PC-3 (cell line): ENCODE measurements around the gene ANK3. TPM values are rescaled to one million over a fixed set of nuclear protein-coding genes. Genes with fewer than 3 reads are reported as not detected.
A peak's percentile ranks its signal among the peaks of the same experiment; 100 is the strongest.

Experiments
- ATAC-seq: fragments of 200-7000 bp; cut with Tn5 transposase; 2 replicates; pipeline ENCODE4 v1.9.1; 2020; ENCODE audit warnings: mild to moderate bottlenecking, moderate library complexity
- BruUV-seq: library from RNA; stranded (reverse); fragments of 400-500 nt; replicated peaks from 2 replicates; lab custom pipeline; 2021; lab: Mats Ljungman, UMichigan
- CTCF ChIA-PET: fragments of 300-600 bp; sonication (Branson Sonifier 250); formaldehyde crosslinking; loops from one replicate; lab custom pipeline; 2022; ENCODE audit warnings: antibody characterized with exemption; lab: Charles Lee
- POLR2A ChIA-PET: fragments of 300-600 bp; sonication (Branson Sonifier 250); formaldehyde crosslinking; loops from one replicate; lab custom pipeline; 2022; ENCODE audit warnings: antibody characterized with exemption; ENCODE audit not compliant: unreplicated experiment; lab: Charles Lee
- DNase-seq: peaks from one replicate; pipeline ENCODE4 v3.0.0-alpha.2; 2015
- H2AFZ ChIP-seq: fragments of 300-600 bp; sonication (generic); 2 replicates; pipeline ENCODE4 v1.6.0; 2016; ENCODE audit warnings: antibody characterized with exemption, low read length
- H3F3A ChIP-seq: fragments of 300-600 bp; sonication (generic); one replicate; pipeline ENCODE4 v1.6.0; 2017; ENCODE audit warnings: antibody characterized with exemption, low read length, control low read depth, mild to moderate bottlenecking; ENCODE audit not compliant: unreplicated experiment
- H3K27ac ChIP-seq: fragments of 300-600 bp; sonication (generic); 2 replicates; pipeline ENCODE4 v1.5.1; 2016; ENCODE audit warnings: mild to moderate bottlenecking, low read length
- H3K27me3 ChIP-seq: fragments of 300-600 bp; sonication (generic); 2 replicates; pipeline ENCODE4 v1.6.1; 2016; ENCODE audit warnings: low read length, mixed read lengths
- H3K36me3 ChIP-seq: fragments of 300-600 bp; sonication (generic); 2 replicates; pipeline ENCODE4 v1.6.1; 2016; ENCODE audit warnings: low read depth, mixed run types, low read length, mixed read lengths
- H3K4me1 ChIP-seq: fragments of 300-600 bp; sonication (generic); 2 replicates; pipeline ENCODE4 v1.5.1; 2016; ENCODE audit warnings: low read length; ENCODE audit not compliant: insufficient read depth
- H3K4me2 ChIP-seq: fragments of 300-600 bp; sonication (generic); 2 replicates; pipeline ENCODE4 v1.6.0; 2016; ENCODE audit warnings: low read length
- H3K4me3 ChIP-seq: fragments of 300-600 bp; sonication (generic); 2 replicates; pipeline ENCODE4 v1.5.1; 2016; ENCODE audit warnings: mild to moderate bottlenecking, low read length, mixed read lengths
- H3K79me2 ChIP-seq: fragments of 300-600 bp; sonication (generic); 2 replicates; pipeline ENCODE4 v1.6.1; 2017; ENCODE audit warnings: low read length, mixed read lengths
- H3K9ac ChIP-seq: fragments of 300-600 bp; sonication (generic); 2 replicates; pipeline ENCODE4 v1.6.0; 2016; ENCODE audit warnings: mild to moderate bottlenecking, low read length
- H3K9me2 ChIP-seq: fragments of 300-600 bp; sonication (generic); replicated peaks from 2 replicates; pipeline ENCODE4 v1.6.1; 2016; ENCODE audit warnings: mixed run types, low read length, mixed read lengths
- H3K9me3 ChIP-seq: fragments of 300-600 bp; sonication (generic); 2 replicates; pipeline ENCODE4 v1.6.1; 2016; ENCODE audit warnings: low read length, mixed read lengths
- H4K20me1 ChIP-seq: fragments of 300-600 bp; sonication (generic); 2 replicates; pipeline ENCODE4 v1.6.1; 2016; ENCODE audit warnings: low read length, mixed read lengths
- EZH2 ChIP-seq: fragments of 300-600 bp; sonication (generic); IDR thresholded peaks from one replicate; pipeline ENCODE4 v1.6.1; 2017; ENCODE audit warnings: antibody characterized with exemption, mild to moderate bottlenecking, low read length; ENCODE audit not compliant: unreplicated experiment
- EZH2phosphoT487 ChIP-seq: fragments of 300-600 bp; sonication (generic); IDR thresholded peaks from 2 replicates; pipeline ENCODE4 v1.6.1; 2018; ENCODE audit warnings: mild to moderate bottlenecking, antibody characterized with exemption, low read length, borderline replicate concordance
- intact Hi-C: fragments of 100-400 bp; cut with micrococcal nuclease; formaldehyde crosslinking; loops from 2 replicates; pipeline ENCODE4 v1.9.0; 2023
- total RNA-seq: library from RNA; depleted of rRNA; stranded (reverse); fragments of >200 nt; gene quantifications from 2 replicates; pipeline ENCODE4 v1.2.3, GENCODE V29; 2014
- TF ChIP-seq, protein P1 (sequence below): fragments of 300-600 bp; sonication (generic); conservative IDR thresholded peaks from 2 replicates; pipeline ENCODE4 v1.5.1; 2017; ENCODE audit warnings: antibody characterized with exemption, low read depth, mild to moderate bottlenecking, low read length

Gene ANK3
- total RNA-seq, 1 experiment from 2014 or later: 29.5 TPM

DNA sequence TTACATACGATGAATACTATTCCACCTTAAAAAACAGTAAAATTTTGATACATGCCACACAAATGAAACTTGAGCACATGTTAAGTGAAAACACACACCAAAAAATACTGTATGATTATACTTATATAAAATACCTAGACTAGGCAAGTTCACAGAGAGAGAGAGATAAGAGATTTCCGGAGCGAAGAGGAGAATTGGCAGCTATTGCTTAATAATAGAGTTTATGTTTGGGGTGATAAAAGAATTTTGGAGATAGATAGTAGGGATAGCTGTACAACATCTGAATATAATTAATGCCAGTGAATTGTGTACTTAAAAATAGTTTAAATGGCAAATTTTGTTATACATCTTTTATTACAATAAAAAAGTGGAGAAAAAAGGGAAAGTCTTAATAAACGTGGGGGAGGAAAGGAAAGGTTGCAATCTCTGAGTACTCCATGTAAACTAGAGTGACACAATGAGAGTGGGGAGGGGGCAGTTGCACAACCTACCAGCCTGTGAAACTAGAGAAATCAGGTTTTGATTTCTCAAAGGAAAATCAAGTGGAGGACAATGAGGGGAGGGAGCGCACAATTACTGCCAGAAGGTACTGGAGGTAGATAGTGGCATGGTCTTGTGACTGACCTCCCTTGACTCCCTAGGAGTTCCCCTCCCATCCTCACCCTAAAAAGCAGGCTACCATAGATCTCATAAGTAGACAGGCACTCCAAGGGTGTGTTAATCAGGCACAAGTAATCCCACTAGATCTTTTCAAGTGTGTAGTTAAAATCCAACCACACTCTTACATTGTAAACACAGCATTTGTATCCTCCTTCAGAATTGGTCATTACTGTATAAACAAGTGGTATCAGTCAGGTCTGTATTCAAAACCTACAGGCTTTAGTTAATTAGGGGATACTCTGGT, 31.6 kb upstream of the ANK3 start:
- no peaks in the 10 kb centered on the region for H3K27me3 ChIP-seq
- ATAC-seq (no peak), DNase-seq (no peak)
- H3K4me2 ChIP-seq: no peak overlapping the region
- no peaks in the 10 kb centered on the region for H3K9me3 ChIP-seq
- intact Hi-C loops: no loop called here
- H3K9ac ChIP-seq: no peak overlapping the region
- H3K4me3 ChIP-seq: no peak overlapping the region
- no TSS peak for BruUV-seq
- H4K20me1 ChIP-seq: no peaks in the 10 kb centered on the region
- H3K4me1 ChIP-seq: peaks cover 63% of the 10 kb centered on the region
- no peaks in the 10 kb centered on the region for H3K36me3 ChIP-seq
- no peak overlapping the region for H2AFZ ChIP-seq
- ChIA-PET POLR2A (no interaction called here), CTCF (no interaction called here)
- TF ChIP-seq EZH2 (no peak), EZH2phosphoT487 (no peak)
- TF ChIP-seq, protein P1, sequence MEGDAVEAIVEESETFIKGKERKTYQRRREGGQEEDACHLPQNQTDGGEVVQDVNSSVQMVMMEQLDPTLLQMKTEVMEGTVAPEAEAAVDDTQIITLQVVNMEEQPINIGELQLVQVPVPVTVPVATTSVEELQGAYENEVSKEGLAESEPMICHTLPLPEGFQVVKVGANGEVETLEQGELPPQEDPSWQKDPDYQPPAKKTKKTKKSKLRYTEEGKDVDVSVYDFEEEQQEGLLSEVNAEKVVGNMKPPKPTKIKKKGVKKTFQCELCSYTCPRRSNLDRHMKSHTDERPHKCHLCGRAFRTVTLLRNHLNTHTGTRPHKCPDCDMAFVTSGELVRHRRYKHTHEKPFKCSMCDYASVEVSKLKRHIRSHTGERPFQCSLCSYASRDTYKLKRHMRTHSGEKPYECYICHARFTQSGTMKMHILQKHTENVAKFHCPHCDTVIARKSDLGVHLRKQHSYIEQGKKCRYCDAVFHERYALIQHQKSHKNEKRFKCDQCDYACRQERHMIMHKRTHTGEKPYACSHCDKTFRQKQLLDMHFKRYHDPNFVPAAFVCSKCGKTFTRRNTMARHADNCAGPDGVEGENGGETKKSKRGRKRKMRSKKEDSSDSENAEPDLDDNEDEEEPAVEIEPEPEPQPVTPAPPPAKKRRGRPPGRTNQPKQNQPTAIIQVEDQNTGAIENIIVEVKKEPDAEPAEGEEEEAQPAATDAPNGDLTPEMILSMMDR: no peak
- peaks cover 14% of the 10 kb centered on the region for H3F3A ChIP-seq
- no peaks in the 10 kb centered on the region for H3K79me2 ChIP-seq
- H3K9me2 ChIP-seq: no peaks in the 10 kb centered on the region
- H3K27ac ChIP-seq: no peak overlapping the region

DNA sequence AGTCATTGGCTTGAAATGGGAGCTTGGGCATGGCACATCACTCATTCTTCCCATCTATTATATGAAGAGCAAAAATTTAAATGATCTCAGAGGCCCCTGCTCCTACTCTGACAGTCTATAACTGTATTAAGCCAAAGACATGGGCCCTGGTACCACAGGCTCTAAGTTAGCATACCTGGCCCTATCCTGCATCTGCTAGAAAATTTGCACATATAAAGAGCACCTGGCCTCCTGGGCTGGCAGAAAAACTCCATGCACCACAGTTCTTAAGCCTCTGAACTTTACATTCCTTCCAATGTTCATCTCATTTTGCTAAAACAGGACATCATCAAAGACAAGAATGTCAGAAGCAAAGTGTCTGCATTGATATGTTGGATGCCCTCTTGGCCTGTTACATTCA, 29.6 kb upstream of the ANK3 start:
- Histone ChIP-seq H3K4me2 (no peak overlapping the region), H4K20me1 (no peaks in the 10 kb centered on the region), H3K79me2 (no peaks in the 10 kb centered on the region), H3K9me2 (no peaks in the 10 kb centered on the region), H3K4me1 (peaks cover 63% of the 10 kb centered on the region), H3K27me3 (no peaks in the 10 kb centered on the region), H3F3A (no peaks in the 10 kb centered on the region), H3K4me3 (no peak overlapping the region), H3K27ac (no peak overlapping the region), H2AFZ (no peak overlapping the region), H3K9me3 (no peaks in the 10 kb centered on the region), H3K9ac (no peak overlapping the region), H3K36me3 (no peaks in the 10 kb centered on the region)
- CTCF ChIA-PET: no interaction called here
- no TSS peak for BruUV-seq
- POLR2A ChIA-PET: no interaction called here
- DNase-seq (no peak), ATAC-seq (no peak)
- TF ChIP-seq, protein P1: no peak
- TF ChIP-seq EZH2: no peak
- TF ChIP-seq EZH2phosphoT487: no peak
- intact Hi-C loops: no loop called here

DNA sequence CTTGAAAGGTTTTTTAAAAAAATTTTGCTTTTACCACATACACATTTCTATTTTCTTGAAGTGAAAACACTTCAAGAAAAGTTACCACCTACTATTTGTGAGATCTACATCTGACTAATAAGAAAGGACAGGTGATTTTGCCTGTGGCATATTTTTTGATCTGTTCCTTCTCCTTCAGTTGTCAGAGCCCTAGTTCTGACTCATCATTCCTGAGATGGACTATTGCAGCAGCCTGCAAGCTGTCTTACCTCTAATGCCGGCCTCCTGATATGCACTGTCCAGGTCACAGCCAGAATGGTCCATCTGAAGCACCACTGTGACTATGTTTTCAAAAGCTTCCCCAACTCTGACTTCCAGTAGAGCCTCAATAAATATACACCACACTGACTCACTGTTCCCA, 28.2 kb upstream of the ANK3 start:
- Histone ChIP-seq H3K9me2 (no peaks in the 10 kb centered on the region), H3K9me3 (no peaks in the 10 kb centered on the region), H3K4me1 (peaks cover 60% of the 10 kb centered on the region), H3K27ac (peak overlapping the region; percentile 47), H3K4me3 (no peak overlapping the region), H3K79me2 (no peaks in the 10 kb centered on the region), H3K27me3 (no peaks in the 10 kb centered on the region), H4K20me1 (no peaks in the 10 kb centered on the region), H3K36me3 (no peaks in the 10 kb centered on the region), H3F3A (no peaks in the 10 kb centered on the region), H3K4me2 (peak overlapping the region; percentile 36), H3K9ac (no peak overlapping the region), H2AFZ (no peak overlapping the region)
- ChIA-PET CTCF (no interaction called here), POLR2A (no interaction called here)
- ATAC-seq (peak; percentile 67), DNase-seq (peak; percentile 94)
- BruUV-seq: no TSS peak
- TF ChIP-seq EZH2 (no peak), EZH2phosphoT487 (no peak)
- TF ChIP-seq, protein P1: no peak
- intact Hi-C loops: no loop called here
